Measurements from ENCODE around the gene PILRB. TPM values are rescaled to one million over a fixed set of nuclear protein-coding genes. Genes with fewer than 3 reads are reported as not detected.

The PILRB gene
- total RNA-seq, 1 donor from 2014 or later = 9.2 TPM

Other genes with a start within 250 kb of the PILRB start
- 29.3 TPM for gene TAF6, start 238.8 kb upstream of the PILRB start, total RNA-seq
- gene CNPY4, start 238.5 kb upstream of the PILRB start, total RNA-seq = 10.6 TPM
- gene MBLAC1, start 231.2 kb upstream of the PILRB start, total RNA-seq = 2.1 TPM
- 99.4 TPM for gene LAMTOR4, start 209.2 kb upstream of the PILRB start, total RNA-seq
- 7.1 TPM for gene TRAPPC14, start 199.4 kb upstream of the PILRB start, total RNA-seq
- 3.1 TPM for gene GAL3ST4, start 189.5 kb upstream of the PILRB start, total RNA-seq
- gene GPC2, start 180.7 kb upstream of the PILRB start, total RNA-seq = 0.32 TPM
- 0.51 TPM for gene STAG3, start 180.2 kb upstream of the PILRB start, total RNA-seq
- not detected for gene PVRIG, start 138.2 kb upstream of the PILRB start, total RNA-seq
- not detected for gene SPDYE3, start 50.4 kb upstream of the PILRB start, total RNA-seq
- gene PILRA, start 15.4 kb downstream of the PILRB start, total RNA-seq = 3.8 TPM
- 4.4 TPM for gene ZCWPW1, start 70.6 kb downstream of the PILRB start, total RNA-seq
- 24.9 TPM for gene MEPCE, start 71.7 kb downstream of the PILRB start, total RNA-seq
- 12.4 TPM for gene PPP1R35, start 78.4 kb downstream of the PILRB start, total RNA-seq
- 0.35 TPM for gene SPACDR, start 106.1 kb downstream of the PILRB start, total RNA-seq
- 50.3 TPM for gene TSC22D4, start 121.1 kb downstream of the PILRB start, total RNA-seq
- 0.54 TPM for gene NYAP1, start 125.8 kb downstream of the PILRB start, total RNA-seq
- 21.5 TPM for gene AGFG2, start 181.1 kb downstream of the PILRB start, total RNA-seq
- gene SAP25, start 215.8 kb downstream of the PILRB start, total RNA-seq = 0.84 TPM
- gene LRCH4, start 228.0 kb downstream of the PILRB start, total RNA-seq = 29.3 TPM
- 0.41 TPM for gene FBXO24, start 228.2 kb downstream of the PILRB start, total RNA-seq
- gene PCOLCE, start 244.2 kb downstream of the PILRB start, total RNA-seq = 56.0 TPM

Measured in Right ventricle myocardium inferior (tissue), 1 donor.